ENCODE measurements around the gene GPRC5C.

DNA sequence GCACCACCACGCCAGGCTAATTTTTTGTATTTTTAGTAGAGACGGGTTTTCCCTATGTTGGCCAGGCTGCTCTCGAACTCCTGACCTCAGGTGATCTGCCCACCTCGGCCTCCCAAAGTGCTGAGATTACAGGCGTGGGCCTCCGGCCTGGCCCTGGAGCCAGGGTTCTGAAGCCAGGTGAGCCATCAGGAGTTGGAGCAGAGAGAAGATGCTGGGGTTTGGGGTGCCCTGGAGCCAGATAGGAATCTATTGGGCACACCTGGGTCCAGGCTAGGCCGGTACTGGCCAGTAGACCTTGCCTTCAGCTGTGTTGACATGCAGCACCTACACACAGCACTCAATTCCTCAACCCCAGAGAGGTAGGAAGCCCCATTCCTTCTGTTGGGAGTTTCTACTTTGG lies 29.1 kb downstream of the GPRC5C start:
- TF ChIP-seq, protein P1, sequence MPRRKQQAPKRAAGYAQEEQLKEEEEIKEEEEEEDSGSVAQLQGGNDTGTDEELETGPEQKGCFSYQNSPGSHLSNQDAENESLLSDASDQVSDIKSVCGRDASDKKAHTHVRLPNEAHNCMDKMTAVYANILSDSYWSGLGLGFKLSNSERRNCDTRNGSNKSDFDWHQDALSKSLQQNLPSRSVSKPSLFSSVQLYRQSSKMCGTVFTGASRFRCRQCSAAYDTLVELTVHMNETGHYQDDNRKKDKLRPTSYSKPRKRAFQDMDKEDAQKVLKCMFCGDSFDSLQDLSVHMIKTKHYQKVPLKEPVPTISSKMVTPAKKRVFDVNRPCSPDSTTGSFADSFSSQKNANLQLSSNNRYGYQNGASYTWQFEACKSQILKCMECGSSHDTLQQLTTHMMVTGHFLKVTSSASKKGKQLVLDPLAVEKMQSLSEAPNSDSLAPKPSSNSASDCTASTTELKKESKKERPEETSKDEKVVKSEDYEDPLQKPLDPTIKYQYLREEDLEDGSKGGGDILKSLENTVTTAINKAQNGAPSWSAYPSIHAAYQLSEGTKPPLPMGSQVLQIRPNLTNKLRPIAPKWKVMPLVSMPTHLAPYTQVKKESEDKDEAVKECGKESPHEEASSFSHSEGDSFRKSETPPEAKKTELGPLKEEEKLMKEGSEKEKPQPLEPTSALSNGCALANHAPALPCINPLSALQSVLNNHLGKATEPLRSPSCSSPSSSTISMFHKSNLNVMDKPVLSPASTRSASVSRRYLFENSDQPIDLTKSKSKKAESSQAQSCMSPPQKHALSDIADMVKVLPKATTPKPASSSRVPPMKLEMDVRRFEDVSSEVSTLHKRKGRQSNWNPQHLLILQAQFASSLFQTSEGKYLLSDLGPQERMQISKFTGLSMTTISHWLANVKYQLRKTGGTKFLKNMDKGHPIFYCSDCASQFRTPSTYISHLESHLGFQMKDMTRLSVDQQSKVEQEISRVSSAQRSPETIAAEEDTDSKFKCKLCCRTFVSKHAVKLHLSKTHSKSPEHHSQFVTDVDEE (CRISPR knock-in tag; IDR thresholded peaks at IDR 0.05), result no peak
- TF ChIP-seq ZNF8 (CRISPR knock-in tag; IDR thresholded peaks at IDR 0.05) (no peak), TCF4 (CRISPR knock-in tag; IDR thresholded peaks at IDR 0.05; ENCODE audit: borderline replicate concordance) (no peak)
- TF ChIP-seq, protein P2, sequence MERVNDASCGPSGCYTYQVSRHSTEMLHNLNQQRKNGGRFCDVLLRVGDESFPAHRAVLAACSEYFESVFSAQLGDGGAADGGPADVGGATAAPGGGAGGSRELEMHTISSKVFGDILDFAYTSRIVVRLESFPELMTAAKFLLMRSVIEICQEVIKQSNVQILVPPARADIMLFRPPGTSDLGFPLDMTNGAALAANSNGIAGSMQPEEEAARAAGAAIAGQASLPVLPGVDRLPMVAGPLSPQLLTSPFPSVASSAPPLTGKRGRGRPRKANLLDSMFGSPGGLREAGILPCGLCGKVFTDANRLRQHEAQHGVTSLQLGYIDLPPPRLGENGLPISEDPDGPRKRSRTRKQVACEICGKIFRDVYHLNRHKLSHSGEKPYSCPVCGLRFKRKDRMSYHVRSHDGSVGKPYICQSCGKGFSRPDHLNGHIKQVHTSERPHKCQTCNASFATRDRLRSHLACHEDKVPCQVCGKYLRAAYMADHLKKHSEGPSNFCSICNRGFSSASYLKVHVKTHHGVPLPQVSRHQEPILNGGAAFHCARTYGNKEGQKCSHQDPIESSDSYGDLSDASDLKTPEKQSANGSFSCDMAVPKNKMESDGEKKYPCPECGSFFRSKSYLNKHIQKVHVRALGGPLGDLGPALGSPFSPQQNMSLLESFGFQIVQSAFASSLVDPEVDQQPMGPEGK (CRISPR knock-in tag; IDR thresholded peaks at IDR 0.05; ENCODE audit: borderline replicate concordance), result no peak

All from SK-N-SH treated with all-trans-retinoic acid at 6 μM for 48 hours (cell line).